GM12878 (cell line): ENCODE measurements around the gene CALM3. TPM values are rescaled to one million over a fixed set of nuclear protein-coding genes. Genes with fewer than 3 reads are reported as not detected.

Experiments used
- ATAC-seq: fragments of 200-7000 bp; cut with Tn5 transposase; 3 replicates; pipeline ENCODE4 v1.9.1; 2020; ENCODE audit warnings: mild to moderate bottlenecking, moderate library complexity
- BruUV-seq: library from RNA; stranded (reverse); fragments of 400-500 nt; replicated peaks from 2 replicates; lab custom pipeline; 2021; lab: Mats Ljungman, UMichigan
- CTCF ChIA-PET: fragments of 300-600 bp; sonication (Branson Sonifier 250); formaldehyde crosslinking; extraction: SDS; loops from one replicate; lab custom pipeline; 2021; ENCODE audit warnings: inconsistent platforms; lab: Yijun Ruan, JAX
- POLR2A ChIA-PET: fragments of 350-600 bp; formaldehyde crosslinking; extraction: SDS; loops from one replicate; lab custom pipeline; 2021; ENCODE audit warnings: inconsistent platforms; lab: Charles Lee
- RAD21 ChIA-PET: fragments of 300-600 bp; sonication (Branson Sonifier 250); formaldehyde crosslinking; loops from one replicate; lab custom pipeline; 2023; ENCODE audit warnings: antibody characterized with exemption; ENCODE audit not compliant: unreplicated experiment; lab: Charles Lee
- SMC1A ChIA-PET: fragments of 300-600 bp; sonication (Branson Sonifier 250); formaldehyde crosslinking; loops from one replicate; lab custom pipeline; 2023; ENCODE audit not compliant: unreplicated experiment, uncharacterized antibody; lab: Charles Lee
- DNase-seq: peaks from one replicate; pipeline ENCODE4 v3.0.0-alpha.2; 2011; ENCODE audit warnings: low read depth, low spot score
- FAIRE-seq: peaks from 3 replicates; lab custom pipeline; 2011; peaks lifted over from hg19 to GRCh38; lab: Jason Lieb, UNC
- H2AFZ ChIP-seq: 2 replicates; pipeline ENCODE4 v1.6.0; 2011; ENCODE audit warnings: low read depth, low read length, control low read depth; ENCODE audit not compliant: control insufficient read depth
- H3K27ac ChIP-seq: 2 replicates; pipeline ENCODE4 v1.5.1; 2011; ENCODE audit warnings: control low read depth; ENCODE audit not compliant: control insufficient read depth, insufficient read depth
- H3K27me3 ChIP-seq, 2 experiments: replicated peaks in 1 of 2; 2 replicates each; pipeline versions ENCODE4 v1.6.0 to v1.6.1; 2011; ENCODE audit warnings: low read length in 1 of 2; ENCODE audit not compliant: control insufficient read depth in 2 of 2, insufficient read depth in 2 of 2
- H3K36me3 ChIP-seq, 2 experiments: 2 replicates each; pipeline ENCODE4 v1.5.1; 2011; ENCODE audit warnings: low read length in 1 of 2; ENCODE audit not compliant: control insufficient read depth in 2 of 2, insufficient read depth in 2 of 2
- H3K4me1 ChIP-seq: 2 replicates; pipeline ENCODE4 v1.6.1; 2011; ENCODE audit warnings: mild to moderate bottlenecking, low read length, moderate library complexity, mixed read lengths; ENCODE audit not compliant: control insufficient read depth, insufficient read depth
- H3K4me2 ChIP-seq: 2 replicates; pipeline ENCODE4 v1.6.0; 2011; ENCODE audit warnings: control low read depth; ENCODE audit not compliant: control insufficient read depth, insufficient read depth
- H3K4me3 ChIP-seq: fragments of 200-600 bp; sonication (generic); 2 replicates; pipeline ENCODE4 v1.5.1; 2016
- H3K79me2 ChIP-seq: 2 replicates; pipeline ENCODE4 v1.6.0; 2011; ENCODE audit warnings: low read length; ENCODE audit not compliant: control insufficient read depth, insufficient read depth
- H3K9ac ChIP-seq: 2 replicates; pipeline ENCODE4 v1.8.0; 2011; ENCODE audit warnings: low read length, control low read depth, mixed read lengths; ENCODE audit not compliant: control insufficient read depth, insufficient read depth
- H3K9me3 ChIP-seq: replicated peaks from 3 replicates; pipeline ENCODE4 v1.5.1; 2011; ENCODE audit warnings: mild to moderate bottlenecking, low read length; ENCODE audit not compliant: control insufficient read depth, insufficient read depth
- H4K20me1 ChIP-seq: 2 replicates; pipeline ENCODE4 v1.6.0; 2011; ENCODE audit not compliant: control insufficient read depth, insufficient read depth
- NR2C1 ChIP-seq: fragments of 450-650 bp; IDR thresholded peaks from 2 replicates; pipeline ENCODE4 v1.6.1; 2017; ENCODE audit warnings: antibody characterized with exemption, mild to moderate bottlenecking, moderate library complexity
- WGBS: methylation state at CpG from one replicate; pipeline ENCODE4 v1.1.6; 2016; ENCODE audit warnings: low lambda C conversion rate; ENCODE audit not compliant: insufficient replicate concordance, insufficient coverage; ENCODE audit errors: missing lambda C conversion rate; 5-methylcytosine and 5-hydroxymethylcytosine counted together
- in situ Hi-C: fragments of 300-500 bp; cut with MboI; formaldehyde crosslinking; loops from 9 replicates; pipeline ENCODE4 v1.14.3; 2018; ENCODE audit warnings: mixed read lengths
- intact Hi-C: fragments of 100-400 bp; cut with micrococcal nuclease; formaldehyde crosslinking; loops from one replicate; pipeline ENCODE4 v1.14.2; 2022; ENCODE audit not compliant: unreplicated experiment
- polyA plus RNA-seq, 11 experiments: library from polyadenylated mRNA; depleted of rRNA in 4 of 11; unstranded in 6 of 11; stranded (reverse) in 5 of 11; fragments of >200 nt; fragmentation: Nextera tagmentation in 4 of 11; fragmentation: Illumina TruSeq in 1 of 11; extraction: Ambion mirVana in 4 of 11; extraction: Trizol in 1 of 11; gene quantifications; 1 replicate in 1 of 11; 2 replicates in 10 of 11; pipeline versions ENCODE4 v1.2.1 to v1.2.3, GENCODE V29; 2011 to 2016; ENCODE audit warnings: inconsistent platforms in 2 of 11, missing spikeins in 2 of 11, low read depth in 1 of 11
- total RNA-seq, 4 experiments: library from RNA; depleted of rRNA in 3 of 4; stranded (reverse); fragments of >200 nt in 3 of 4; fragmentation: Illumina TruSeq in 1 of 4; extraction: Trizol in 1 of 4; gene quantifications; 2 replicates each; pipeline versions ENCODE4 v1.2.1 to v1.2.3, GENCODE V29; 2013 to 2021
- TF ChIP-seq, protein P1 (sequence below): fragments of 450-650 bp; IDR thresholded peaks from 2 replicates; pipeline ENCODE4 v1.6.1; 2016; ENCODE audit warnings: mild to moderate bottlenecking

The CALM3 gene
- total and polyA plus RNA-seq, 10 of the 15 experiments (the other 5 are each of a cell fraction or from before 2014, with no cell fraction given), result 164 to 849 (median 347) TPM

DNA sequence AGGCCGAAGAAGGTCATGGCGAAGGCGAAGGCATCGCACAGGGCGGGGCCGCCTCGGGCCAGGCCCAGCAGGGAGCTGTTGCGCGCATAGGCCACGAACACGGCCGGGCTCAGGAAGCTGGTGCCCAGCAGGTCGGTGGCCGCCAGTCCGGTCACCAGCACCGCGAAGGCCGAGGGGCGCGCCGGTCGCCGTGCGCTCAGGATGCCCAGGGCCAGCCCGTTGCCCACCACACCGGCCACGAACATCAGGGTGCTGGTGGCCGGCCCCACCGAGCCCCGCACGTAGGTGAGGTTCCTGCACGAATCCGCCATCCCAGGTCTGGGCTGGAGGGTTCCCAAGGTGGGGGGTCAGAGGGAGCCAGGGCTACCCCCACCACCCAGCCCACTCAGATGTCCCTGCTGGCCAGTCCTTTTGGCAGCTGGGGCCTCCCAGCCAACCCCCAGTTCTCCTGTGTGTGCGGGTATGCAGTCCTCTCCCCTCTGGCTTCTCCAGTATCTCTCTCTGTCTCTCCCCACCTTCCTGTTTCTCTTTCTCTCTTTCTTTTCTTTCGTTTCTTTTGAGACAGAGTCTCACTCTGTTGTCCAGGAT lies 22.9 kb downstream of the CALM3 start:
- CTCF ChIA-PET, result interaction anchor here (0.9 to 12.1 kb wide), 4 partner anchors 8 to 38 kb away, joined by 3 to 150 read pairs (median 4); no protein-coding TSS in a partner anchor
- Histone ChIP-seq H3K27me3 (no peaks in the 10 kb centered on the region), H3K27ac (peak overlapping the region; percentile 50; the same call in 1 of the 2 replicates), H3K4me3 (peak overlapping the region; percentile 71), H3K4me1 (peaks cover 44% of the 10 kb centered on the region), H3K36me3 (no peaks in the 10 kb centered on the region), H3K9me3 (no peaks in the 10 kb centered on the region), H4K20me1 (no peaks in the 10 kb centered on the region), H3K79me2 (peaks cover 32% of the 10 kb centered on the region), H2AFZ (no peak overlapping the region), H3K4me2 (peak overlapping the region; percentile 81), H3K9ac (peak overlapping the region; percentile 24; the same call in 1 of the 2 replicates)
- in situ Hi-C loops, result no loop called here
- TF ChIP-seq, protein P1, sequence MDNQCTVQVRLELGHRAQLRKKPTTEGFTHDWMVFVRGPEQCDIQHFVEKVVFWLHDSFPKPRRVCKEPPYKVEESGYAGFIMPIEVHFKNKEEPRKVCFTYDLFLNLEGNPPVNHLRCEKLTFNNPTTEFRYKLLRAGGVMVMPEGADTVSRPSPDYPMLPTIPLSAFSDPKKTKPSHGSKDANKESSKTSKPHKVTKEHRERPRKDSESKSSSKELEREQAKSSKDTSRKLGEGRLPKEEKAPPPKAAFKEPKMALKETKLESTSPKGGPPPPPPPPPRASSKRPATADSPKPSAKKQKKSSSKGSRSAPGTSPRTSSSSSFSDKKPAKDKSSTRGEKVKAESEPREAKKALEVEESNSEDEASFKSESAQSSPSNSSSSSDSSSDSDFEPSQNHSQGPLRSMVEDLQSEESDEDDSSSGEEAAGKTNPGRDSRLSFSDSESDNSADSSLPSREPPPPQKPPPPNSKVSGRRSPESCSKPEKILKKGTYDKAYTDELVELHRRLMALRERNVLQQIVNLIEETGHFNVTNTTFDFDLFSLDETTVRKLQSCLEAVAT, result peak; percentile 81; the same call in 1 of the 2 replicates
- no peak for TF ChIP-seq NR2C1
- WGBS, result 96% methylated on average over 34 of the region's 35 CpGs
- DNase-seq (no peak), FAIRE-seq (no peak), ATAC-seq (no peak)
- POLR2A ChIA-PET, result interaction anchor here (0.8 to 7.7 kb wide), 6 partner anchors 11 to 38 kb away, joined by 4 to 72 read pairs (median 6); partner anchors contain the start of genes CALM3 and DACT3
- no TSS peak for BruUV-seq
- SMC1A ChIA-PET, result interaction anchor here (1.1 to 17.6 kb wide), 4 partner anchors 9 to 38 kb away, joined by 4 to 286 read pairs (median 5); partner anchors contain the start of gene DACT3
- intact Hi-C loops, result no loop called here
- RAD21 ChIA-PET, result interaction anchor here (0.6 to 2.6 kb wide), 3 partner anchors 9 to 38 kb away, joined by 3 to 13 read pairs (median 7); partner anchors contain the start of gene DACT3
